Transverse colon (tissue), 4 donors: ENCODE results near the gene ECT2L.

Experiments
- EP300 ChIP-seq: sonication (generic); formaldehyde crosslinking; IDR thresholded peaks from one replicate; pipeline ENCODE4 v1.6.1; 2017; ENCODE audit warnings: antibody characterized with exemption, low read depth
- POLR2A ChIP-seq: fragments of 450-650 bp; IDR thresholded peaks from one replicate; pipeline ENCODE4 v1.6.1; 2016; ENCODE audit warnings: antibody characterized with exemption, mild to moderate bottlenecking, moderate library complexity
- POLR2AphosphoS5 ChIP-seq, 3 donors: sonication (generic); formaldehyde crosslinking; IDR thresholded peaks; one replicate each; pipeline ENCODE4 v1.6.1; 2016; ENCODE audit warnings: antibody characterized with exemption in 3 of 3
- TF ChIP-seq, protein P1 (sequence below), 5 experiments: fragments of 200-600 bp in 3 of 5; fragments of 450-650 bp in 2 of 5; sonication (generic) in 3 of 5; IDR thresholded peaks; 1 replicate in 2 of 5; 2 replicates in 3 of 5; pipeline ENCODE4 v1.5.1; 2016 to 2017; ENCODE audit warnings: antibody characterized with exemption in 5 of 5, inconsistent platforms in 3 of 5, mild to moderate bottlenecking in 2 of 5, moderate library complexity in 1 of 5

DNA sequence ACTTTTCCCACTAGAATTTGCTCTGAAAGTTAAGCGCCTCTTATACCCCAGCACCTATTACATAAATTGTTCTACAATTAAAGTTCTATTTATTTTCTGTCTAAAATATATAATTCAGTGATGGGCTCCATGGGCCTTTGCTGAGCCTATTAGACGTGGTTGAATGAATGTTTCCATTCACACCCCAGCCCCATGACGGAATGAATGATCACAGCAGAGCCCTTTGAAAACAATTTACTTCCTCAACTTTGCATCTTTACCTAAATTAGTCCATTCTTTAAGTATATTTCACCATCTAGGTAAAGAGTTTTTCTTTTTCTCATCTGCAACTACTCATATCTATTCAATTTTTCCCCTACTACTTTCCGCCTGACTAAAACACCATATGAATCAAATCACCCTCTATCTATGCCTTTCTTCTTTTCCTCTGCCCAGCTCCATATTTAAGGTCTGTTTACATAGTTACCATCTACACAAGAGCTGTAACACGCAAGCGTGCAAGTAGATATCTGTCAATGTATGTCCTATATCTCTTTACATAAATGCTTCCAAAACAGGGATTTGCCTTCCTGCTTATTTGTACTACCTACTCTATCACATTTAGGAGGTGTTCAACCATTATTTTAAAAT is 69.7 kb downstream of the ECT2L start:
- TF ChIP-seq EP300 (no peak), POLR2A (no peak), POLR2AphosphoS5 (IDR thresholded peaks at IDR 0.05) (no peak)
- TF ChIP-seq, protein P1, sequence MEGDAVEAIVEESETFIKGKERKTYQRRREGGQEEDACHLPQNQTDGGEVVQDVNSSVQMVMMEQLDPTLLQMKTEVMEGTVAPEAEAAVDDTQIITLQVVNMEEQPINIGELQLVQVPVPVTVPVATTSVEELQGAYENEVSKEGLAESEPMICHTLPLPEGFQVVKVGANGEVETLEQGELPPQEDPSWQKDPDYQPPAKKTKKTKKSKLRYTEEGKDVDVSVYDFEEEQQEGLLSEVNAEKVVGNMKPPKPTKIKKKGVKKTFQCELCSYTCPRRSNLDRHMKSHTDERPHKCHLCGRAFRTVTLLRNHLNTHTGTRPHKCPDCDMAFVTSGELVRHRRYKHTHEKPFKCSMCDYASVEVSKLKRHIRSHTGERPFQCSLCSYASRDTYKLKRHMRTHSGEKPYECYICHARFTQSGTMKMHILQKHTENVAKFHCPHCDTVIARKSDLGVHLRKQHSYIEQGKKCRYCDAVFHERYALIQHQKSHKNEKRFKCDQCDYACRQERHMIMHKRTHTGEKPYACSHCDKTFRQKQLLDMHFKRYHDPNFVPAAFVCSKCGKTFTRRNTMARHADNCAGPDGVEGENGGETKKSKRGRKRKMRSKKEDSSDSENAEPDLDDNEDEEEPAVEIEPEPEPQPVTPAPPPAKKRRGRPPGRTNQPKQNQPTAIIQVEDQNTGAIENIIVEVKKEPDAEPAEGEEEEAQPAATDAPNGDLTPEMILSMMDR (IDR thresholded peaks at IDR 0.05): no peak
